Measurements from ENCODE around the gene CUL3.

- TF ChIP-seq, protein P1, sequence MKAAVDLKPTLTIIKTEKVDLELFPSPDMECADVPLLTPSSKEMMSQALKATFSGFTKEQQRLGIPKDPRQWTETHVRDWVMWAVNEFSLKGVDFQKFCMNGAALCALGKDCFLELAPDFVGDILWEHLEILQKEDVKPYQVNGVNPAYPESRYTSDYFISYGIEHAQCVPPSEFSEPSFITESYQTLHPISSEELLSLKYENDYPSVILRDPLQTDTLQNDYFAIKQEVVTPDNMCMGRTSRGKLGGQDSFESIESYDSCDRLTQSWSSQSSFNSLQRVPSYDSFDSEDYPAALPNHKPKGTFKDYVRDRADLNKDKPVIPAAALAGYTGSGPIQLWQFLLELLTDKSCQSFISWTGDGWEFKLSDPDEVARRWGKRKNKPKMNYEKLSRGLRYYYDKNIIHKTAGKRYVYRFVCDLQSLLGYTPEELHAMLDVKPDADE (CRISPR knock-in tag; IDR thresholded peaks at IDR 0.05), result no peak
- TF ChIP-seq CTCF (CRISPR knock-in tag; IDR thresholded peaks at IDR 0.05), result no peak
- TF ChIP-seq PAX8 (CRISPR knock-in tag; IDR thresholded peaks at IDR 0.05; ENCODE audit: borderline replicate concordance), result no peak
- TF ChIP-seq ZSCAN21 (CRISPR knock-in tag; IDR thresholded peaks at IDR 0.05; ENCODE audit: borderline replicate concordance), result no peak
- TF ChIP-seq U2AF2 (IDR thresholded peaks at IDR 0.05; ENCODE audit: low read depth, low read length), result no peak
- TF ChIP-seq, protein P2, sequence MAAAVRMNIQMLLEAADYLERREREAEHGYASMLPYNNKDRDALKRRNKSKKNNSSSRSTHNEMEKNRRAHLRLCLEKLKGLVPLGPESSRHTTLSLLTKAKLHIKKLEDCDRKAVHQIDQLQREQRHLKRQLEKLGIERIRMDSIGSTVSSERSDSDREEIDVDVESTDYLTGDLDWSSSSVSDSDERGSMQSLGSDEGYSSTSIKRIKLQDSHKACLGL (CRISPR knock-in tag; IDR thresholded peaks at IDR 0.05), result no peak
- TF ChIP-seq ZNF724P (CRISPR knock-in tag; IDR thresholded peaks at IDR 0.05; ENCODE audit: borderline replicate concordance), result no peak
- no peak for TF ChIP-seq MEIS1 (CRISPR knock-in tag; IDR thresholded peaks at IDR 0.05; ENCODE audit: borderline replicate concordance)
- TF ChIP-seq, protein P3, sequence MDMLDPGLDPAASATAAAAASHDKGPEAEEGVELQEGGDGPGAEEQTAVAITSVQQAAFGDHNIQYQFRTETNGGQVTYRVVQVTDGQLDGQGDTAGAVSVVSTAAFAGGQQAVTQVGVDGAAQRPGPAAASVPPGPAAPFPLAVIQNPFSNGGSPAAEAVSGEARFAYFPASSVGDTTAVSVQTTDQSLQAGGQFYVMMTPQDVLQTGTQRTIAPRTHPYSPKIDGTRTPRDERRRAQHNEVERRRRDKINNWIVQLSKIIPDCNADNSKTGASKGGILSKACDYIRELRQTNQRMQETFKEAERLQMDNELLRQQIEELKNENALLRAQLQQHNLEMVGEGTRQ (IDR thresholded peaks at IDR 0.05; ENCODE audit: low read depth, low read length), result no peak
- TF ChIP-seq, protein P3 (CRISPR knock-in tag; IDR thresholded peaks at IDR 0.05; ENCODE audit: borderline replicate concordance), result no peak
- TF ChIP-seq ZBTB2 (CRISPR knock-in tag; IDR thresholded peaks at IDR 0.05; ENCODE audit: low read depth), result no peak
- TF ChIP-seq ELF1 (CRISPR knock-in tag; IDR thresholded peaks at IDR 0.05), result no peak
- no peak for TF ChIP-seq FOSL1 (CRISPR knock-in tag; IDR thresholded peaks at IDR 0.05; ENCODE audit: borderline replicate concordance)
- no peak for TF ChIP-seq JARID2 (CRISPR knock-in tag; IDR thresholded peaks at IDR 0.05; ENCODE audit: insufficient replicate concordance)
- no peak for TF ChIP-seq SIN3A (IDR thresholded peaks at IDR 0.05; ENCODE audit: borderline replicate concordance, low read depth, low read length)
Observed at GRCh38 chr2:224438726-224439125, 146.4 kb downstream of the CUL3 start.
